HUES64 (cell line): ENCODE measurements around the gene DDX17.

Source experiments
- H3K27ac ChIP-seq: 2 replicates; pipeline ENCODE4 v1.7.0; 2013; ENCODE audit warnings: low read depth, low read length, inconsistent platforms
- H3K27me3 ChIP-seq: 2 replicates; pipeline ENCODE4 v1.6.1; 2013; ENCODE audit warnings: mild to moderate bottlenecking, low read length; ENCODE audit not compliant: insufficient read depth
- H3K36me3 ChIP-seq: 2 replicates; pipeline ENCODE4 v1.6.1; 2013; ENCODE audit warnings: mild to moderate bottlenecking, low read length; ENCODE audit not compliant: insufficient read depth
- H3K4me1 ChIP-seq: 2 replicates; pipeline ENCODE4 v1.6.1; 2013; ENCODE audit warnings: mild to moderate bottlenecking, low read length, moderate library complexity; ENCODE audit not compliant: insufficient read depth
- H3K4me3 ChIP-seq: 2 replicates; pipeline ENCODE4 v1.5.1; 2013; ENCODE audit warnings: mild to moderate bottlenecking, low read length, moderate library complexity
- H3K9ac ChIP-seq: 2 replicates; pipeline ENCODE4 v1.6.1; 2013; ENCODE audit warnings: mild to moderate bottlenecking, low read depth, low read length
- H3K9me3 ChIP-seq: 2 replicates; pipeline ENCODE4 v1.6.1; 2013; ENCODE audit warnings: low read depth, low read length; ENCODE audit not compliant: insufficient read depth
- WGBS: fragments of 150-250, 120-280 bp; methylation state at CpG from one replicate; pipeline ENCODE4 v1.1.7; 2013; ENCODE audit warnings: missing lambda C conversion rate; 5-methylcytosine and 5-hydroxymethylcytosine counted together

Gene DDX17

GRCh38 chr22:38443628-38444521, 62.2 kb downstream of the DDX17 start:
- no peaks in the 10 kb centered on the region for H3K36me3 ChIP-seq
- H3K4me3 ChIP-seq: no peak overlapping the region
- 82% methylated on average over 21 of the region's 21 CpGs for WGBS
- H3K4me1 ChIP-seq: no peaks in the 10 kb centered on the region
- H3K9ac ChIP-seq: no peak overlapping the region
- no peaks in the 10 kb centered on the region for H3K27me3 ChIP-seq
- H3K27ac ChIP-seq: no peak overlapping the region
- no peaks in the 10 kb centered on the region for H3K9me3 ChIP-seq

GRCh38 chr22:38442967-38443627, 63.0 kb downstream of the DDX17 start:
- 82% methylated on average over 13 of the region's 13 CpGs for WGBS
- H3K27me3 ChIP-seq: no peaks in the 10 kb centered on the region
- no peak overlapping the region for H3K9ac ChIP-seq
- no peaks in the 10 kb centered on the region for H3K9me3 ChIP-seq
- no peaks in the 10 kb centered on the region for H3K36me3 ChIP-seq
- no peaks in the 10 kb centered on the region for H3K4me1 ChIP-seq
- no peak overlapping the region for H3K27ac ChIP-seq
- no peak overlapping the region for H3K4me3 ChIP-seq

- H3K36me3 ChIP-seq: no peaks in the 10 kb centered on the region
- no peaks in the 10 kb centered on the region for H3K4me1 ChIP-seq
- no peak overlapping the region for H3K4me3 ChIP-seq
- H3K27me3 ChIP-seq: no peaks in the 10 kb centered on the region
- 87% methylated on average over 15 of the region's 16 CpGs for WGBS
- H3K9me3 ChIP-seq: no peaks in the 10 kb centered on the region
- H3K9ac ChIP-seq: no peak overlapping the region
- H3K27ac ChIP-seq: no peak overlapping the region
These were observed 64.4 kb downstream of the DDX17 start for GRCh38 chr22:38441620-38442287.

DNA sequence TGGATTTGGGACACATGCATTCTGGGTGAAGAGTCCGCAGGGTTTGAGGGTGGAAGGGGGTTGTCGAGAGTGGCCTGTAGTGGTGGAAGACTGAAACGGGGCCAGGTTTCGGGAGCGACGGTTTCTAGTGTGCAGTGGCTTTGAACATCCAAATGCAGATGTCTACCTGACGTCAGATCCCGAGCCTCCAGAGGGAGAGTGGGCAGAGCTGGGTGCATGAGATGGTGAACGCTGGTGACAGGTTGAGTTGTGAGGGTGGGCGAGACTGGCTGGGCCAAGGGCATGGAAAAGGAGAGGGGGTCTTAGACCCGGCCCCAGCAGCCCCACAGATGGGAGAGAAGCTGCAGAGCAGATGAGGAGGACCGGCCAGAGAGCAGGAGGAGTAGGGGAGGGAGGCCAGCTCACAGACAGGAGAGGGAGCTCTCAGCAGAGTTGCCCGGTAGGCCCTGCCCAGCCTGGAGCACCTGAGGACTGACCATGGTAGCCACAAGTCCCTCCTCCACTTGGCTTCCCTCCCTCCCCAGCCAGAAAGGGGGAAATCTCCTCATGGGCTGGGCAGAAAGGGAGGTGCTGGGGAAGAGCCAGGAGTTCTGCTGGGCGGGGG, 65.3 kb downstream of the DDX17 start:
- no peaks in the 10 kb centered on the region for H3K36me3 ChIP-seq
- H3K9me3 ChIP-seq: no peaks in the 10 kb centered on the region
- no peaks in the 10 kb centered on the region; the same call in 1 of the 2 replicates for H3K4me1 ChIP-seq
- H3K27ac ChIP-seq: no peak overlapping the region
- 91% methylated on average over 13 of the region's 14 CpGs for WGBS
- no peak overlapping the region for H3K9ac ChIP-seq
- H3K4me3 ChIP-seq: no peak overlapping the region
- no peaks in the 10 kb centered on the region for H3K27me3 ChIP-seq

GRCh38 chr22:38437416-38437815, 68.7 kb downstream of the DDX17 start:
- H3K4me3 ChIP-seq: no peak overlapping the region
- WGBS: 91% methylated on average over 9 of the region's 9 CpGs
- no peaks in the 10 kb centered on the region for H3K36me3 ChIP-seq
- no peak overlapping the region for H3K27ac ChIP-seq
- no peak overlapping the region for H3K9ac ChIP-seq
- H3K27me3 ChIP-seq: no peaks in the 10 kb centered on the region
- no peaks in the 10 kb centered on the region; the same call in 1 of the 2 replicates for H3K4me1 ChIP-seq
- no peaks in the 10 kb centered on the region for H3K9me3 ChIP-seq

DNA sequence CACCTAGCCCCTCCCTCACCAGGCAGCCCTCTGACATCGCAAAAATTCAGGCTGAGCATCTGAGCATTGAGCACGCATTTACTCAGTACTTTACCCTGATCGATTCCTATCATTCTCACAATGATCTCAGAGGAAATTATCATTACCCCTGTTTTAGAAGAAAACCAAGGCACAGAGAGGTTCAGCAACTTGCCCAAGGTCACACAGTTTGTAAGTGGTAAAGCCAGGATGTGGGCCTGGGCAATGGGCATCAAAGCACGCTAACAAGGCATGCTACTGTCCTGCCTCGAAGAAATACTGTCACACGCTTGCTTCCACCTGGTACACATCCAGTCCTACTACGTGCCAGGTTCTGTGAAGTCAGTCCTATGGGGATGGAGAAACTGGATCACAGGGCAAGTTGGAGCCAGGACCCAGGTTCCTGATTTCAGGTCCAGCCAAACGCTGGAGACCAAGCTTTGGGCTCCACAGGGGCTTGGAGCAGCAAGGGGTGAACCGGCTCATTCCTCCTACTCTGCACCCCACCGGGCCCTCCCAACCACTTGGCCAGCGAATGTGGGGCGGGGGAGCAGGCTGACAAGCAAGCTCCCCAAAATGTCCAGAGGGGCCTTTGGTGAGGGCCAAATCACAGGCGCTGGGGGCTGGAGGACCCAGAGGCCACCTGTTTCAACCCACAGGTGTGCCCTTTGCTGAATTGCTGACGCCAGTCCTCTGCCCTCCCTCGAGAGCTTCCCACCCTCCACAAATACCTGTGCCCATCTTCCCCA, 69.3 kb downstream of the DDX17 start:
- H3K4me1 ChIP-seq: no peaks in the 10 kb centered on the region; the same call in 1 of the 2 replicates
- H3K27me3 ChIP-seq: no peaks in the 10 kb centered on the region
- H3K9ac ChIP-seq: no peak overlapping the region
- no peak overlapping the region for H3K4me3 ChIP-seq
- WGBS: 89% methylated on average over 15 of the region's 15 CpGs
- H3K27ac ChIP-seq: no peak overlapping the region
- H3K36me3 ChIP-seq: no peaks in the 10 kb centered on the region
- H3K9me3 ChIP-seq: no peaks in the 10 kb centered on the region

GRCh38 chr22:38435965-38436364, 70.1 kb downstream of the DDX17 start:
- Histone ChIP-seq H3K27ac (no peak overlapping the region), H3K9me3 (no peaks in the 10 kb centered on the region), H3K4me3 (no peak overlapping the region), H3K36me3 (no peaks in the 10 kb centered on the region), H3K27me3 (no peaks in the 10 kb centered on the region), H3K4me1 (peaks cover 5% of the 10 kb centered on the region; the same call in 1 of the 2 replicates), H3K9ac (no peak overlapping the region)
- WGBS: 72% methylated on average over 4 of the region's 4 CpGs

DNA sequence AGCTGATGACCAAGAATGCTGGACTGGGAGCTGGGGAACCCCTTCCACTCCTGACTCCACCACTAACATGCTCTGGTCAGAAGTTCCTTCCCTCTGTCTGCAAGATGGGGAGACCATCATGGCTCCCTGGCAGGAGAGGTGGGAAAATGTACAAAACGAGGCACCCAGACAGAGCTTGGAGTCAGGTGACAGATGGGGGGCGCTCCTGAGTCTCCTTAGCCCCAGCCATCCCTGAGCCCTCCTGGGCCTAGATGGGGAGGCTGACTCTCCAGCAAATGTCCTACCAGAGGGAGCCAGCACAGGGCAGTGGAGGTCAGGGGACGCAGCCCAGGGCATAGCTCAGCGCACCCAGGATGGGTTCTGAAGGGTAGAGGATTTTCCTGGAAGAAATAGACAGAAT, 71.1 kb downstream of the DDX17 start:
- 85% methylated on average over 4 of the region's 4 CpGs for WGBS
- Histone ChIP-seq H3K27me3 (no peaks in the 10 kb centered on the region), H3K27ac (no peak overlapping the region), H3K9me3 (no peaks in the 10 kb centered on the region), H3K4me3 (no peak overlapping the region), H3K36me3 (no peaks in the 10 kb centered on the region), H3K4me1 (peaks cover 5% of the 10 kb centered on the region; the same call in 1 of the 2 replicates), H3K9ac (no peak overlapping the region)

GRCh38 chr22:38433871-38434270, 72.2 kb downstream of the DDX17 start:
- Histone ChIP-seq H3K9me3 (no peaks in the 10 kb centered on the region), H3K4me3 (no peak overlapping the region), H3K4me1 (peaks cover 5% of the 10 kb centered on the region; the same call in 1 of the 2 replicates), H3K9ac (no peak overlapping the region), H3K27me3 (no peaks in the 10 kb centered on the region), H3K36me3 (no peaks in the 10 kb centered on the region), H3K27ac (no peak overlapping the region)
- 84% methylated on average over 8 of the region's 8 CpGs for WGBS
